ENCODE measurements around the gene PTF1A.

The PTF1A gene

GRCh38 chr10:23174074-23174976 lies 17.8 kb upstream of the PTF1A start:
- Histone ChIP-seq H3K36me3 (ENCODE audit: control insufficient read depth in 2 of 2, insufficient read depth in 1 of 2, low read length in 2 of 2) (no peaks in the 10 kb centered on the region), H3K9me3 (ENCODE audit: control insufficient read depth, insufficient read depth, low read depth, low read length) (no peaks in the 10 kb centered on the region), H3K4me1 (ENCODE audit: control insufficient read depth, insufficient read depth, low read length) (no peaks in the 10 kb centered on the region; the same call in 1 of the 2 replicates), H3K4me3 (ENCODE audit: low read depth, low read length) (peak overlapping the region; percentile 15; the same call in 1 of the 2 replicates), H3K27ac (ENCODE audit: extremely low read depth, low read depth, low read length) (no peak overlapping the region)
- TF ChIP-seq EGR2 (tag by site-specific recombination; IDR thresholded peaks at IDR 0.05; ENCODE audit: low read depth) (no peak), ZNF121 (tag by site-specific recombination; IDR thresholded peaks at IDR 0.05) (no peak), ZNF132 (tag by site-specific recombination; IDR thresholded peaks at IDR 0.05; ENCODE audit: borderline replicate concordance) (no peak), ZNF768 (tag by site-specific recombination; IDR thresholded peaks at IDR 0.05) (no peak), ZNF433 (tag by site-specific recombination; IDR thresholded peaks at IDR 0.05; ENCODE audit: low read depth) (no peak), ZNF747 (tag by site-specific recombination; IDR thresholded peaks at IDR 0.05) (no peak), MZF1 (tag by site-specific recombination; IDR thresholded peaks at IDR 0.05; ENCODE audit: borderline replicate concordance) (no peak), ZNF561 (tag by site-specific recombination; IDR thresholded peaks at IDR 0.05; ENCODE audit: borderline replicate concordance) (no peak), CTCF (tag by site-specific recombination; IDR thresholded peaks at IDR 0.05) (no peak), ZNF335 (tag by site-specific recombination; conservative IDR thresholded peaks at IDR 0.05) (no peak)
- ChIA-PET POLR2A (no interaction called here), CTCF (interaction anchor here (2.0 kb wide), 1 partner anchor 16 kb away, joined by 7 read pairs; no protein-coding TSS in a partner anchor)

GRCh38 chr10:23174977-23175512 lies 17.1 kb upstream of the PTF1A start:
- Histone ChIP-seq H3K9me3 (ENCODE audit: control insufficient read depth, insufficient read depth, low read depth, low read length) (no peaks in the 10 kb centered on the region), H3K4me1 (ENCODE audit: control insufficient read depth, insufficient read depth, low read length) (no peaks in the 10 kb centered on the region; the same call in 1 of the 2 replicates), H3K4me3 (ENCODE audit: low read depth, low read length) (no peak overlapping the region), H3K36me3 (ENCODE audit: control insufficient read depth in 2 of 2, insufficient read depth in 1 of 2, low read length in 2 of 2) (no peaks in the 10 kb centered on the region), H3K27ac (ENCODE audit: extremely low read depth, low read depth, low read length) (no peak overlapping the region)
- TF ChIP-seq ZXDB (tag by site-specific recombination; IDR thresholded peaks at IDR 0.05) (no peak), ZNF175 (tag by site-specific recombination; IDR thresholded peaks at IDR 0.05) (no peak), ZNF37A (tag by site-specific recombination; IDR thresholded peaks at IDR 0.05) (no peak), ZNF114 (tag by site-specific recombination; IDR thresholded peaks at IDR 0.05) (no peak), ZNF121 (tag by site-specific recombination; IDR thresholded peaks at IDR 0.05) (no peak), ATF2 (tag by site-specific recombination; IDR thresholded peaks at IDR 0.05; ENCODE audit: low read depth) (no peak), ZNF561 (tag by site-specific recombination; IDR thresholded peaks at IDR 0.05; ENCODE audit: borderline replicate concordance) (no peak), ZNF48 (tag by site-specific recombination; IDR thresholded peaks at IDR 0.05) (no peak), ZBTB44 (tag by site-specific recombination; IDR thresholded peaks at IDR 0.05) (no peak), ZNF132 (tag by site-specific recombination; IDR thresholded peaks at IDR 0.05; ENCODE audit: borderline replicate concordance) (no peak), PBX3 (CRISPR knock-in tag; IDR thresholded peaks at IDR 0.05) (no peak), MZF1 (tag by site-specific recombination; IDR thresholded peaks at IDR 0.05; ENCODE audit: borderline replicate concordance) (no peak), ZBTB7A (tag by site-specific recombination; IDR thresholded peaks at IDR 0.05; ENCODE audit: low read depth) (no peak)
- ChIA-PET POLR2A (no interaction called here), CTCF (interaction anchor here (2.0 kb wide), 1 partner anchor 17 kb away, joined by 7 read pairs; no protein-coding TSS in a partner anchor)

All from HEK293 (cell line).